8988T (cell line): ENCODE data around the gene SLPI.

Source experiments
- DNase-seq: peaks from one replicate; pipeline ENCODE4 v3.0.0; 2011

The SLPI gene

DNA sequence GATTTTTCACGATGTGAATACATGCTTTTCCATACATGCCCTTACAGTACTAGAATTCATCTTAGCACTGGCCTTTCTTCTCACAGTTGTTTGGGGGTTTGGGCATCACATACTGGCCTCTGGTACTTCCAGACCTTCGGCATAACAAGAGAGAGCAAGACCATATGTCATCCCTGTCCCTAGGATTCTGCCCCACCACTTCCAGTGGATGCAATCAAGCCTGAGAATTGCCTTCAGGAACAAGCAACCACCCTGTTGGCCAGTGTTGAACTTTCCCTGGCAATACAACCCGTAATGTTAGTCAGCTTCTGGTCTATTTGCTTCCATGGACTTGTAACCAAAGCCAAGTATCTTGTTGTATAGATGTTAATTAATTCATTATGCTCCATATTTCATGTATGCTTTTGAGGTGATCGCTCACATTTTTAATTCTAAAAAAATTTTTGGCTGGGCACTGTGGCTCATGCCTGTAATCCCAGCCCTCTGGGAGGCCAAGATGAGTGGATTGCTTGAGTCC is 15.4 kb upstream of the SLPI start:
- DNase-seq, result no peak

DNA sequence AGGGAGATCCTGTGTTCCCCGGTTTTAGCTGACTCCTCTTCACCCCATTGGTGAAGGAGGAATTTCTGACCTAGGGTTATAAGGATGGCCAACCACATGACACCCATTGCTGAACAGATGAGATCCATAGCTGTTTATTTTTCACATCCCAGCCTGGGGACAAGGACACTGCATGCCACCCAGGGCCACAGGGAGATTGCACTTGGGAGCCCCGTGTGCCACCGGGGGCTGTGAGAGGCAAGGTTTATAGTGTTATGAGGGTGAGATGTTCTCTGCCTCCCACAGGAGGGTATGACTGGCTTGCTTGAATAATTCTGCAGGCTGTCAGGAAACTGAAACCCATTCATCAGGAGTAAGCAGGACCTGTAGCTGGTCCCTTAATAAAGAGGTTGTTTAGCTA is 14.7 kb upstream of the SLPI start:
- DNase-seq, result no peak

DNA sequence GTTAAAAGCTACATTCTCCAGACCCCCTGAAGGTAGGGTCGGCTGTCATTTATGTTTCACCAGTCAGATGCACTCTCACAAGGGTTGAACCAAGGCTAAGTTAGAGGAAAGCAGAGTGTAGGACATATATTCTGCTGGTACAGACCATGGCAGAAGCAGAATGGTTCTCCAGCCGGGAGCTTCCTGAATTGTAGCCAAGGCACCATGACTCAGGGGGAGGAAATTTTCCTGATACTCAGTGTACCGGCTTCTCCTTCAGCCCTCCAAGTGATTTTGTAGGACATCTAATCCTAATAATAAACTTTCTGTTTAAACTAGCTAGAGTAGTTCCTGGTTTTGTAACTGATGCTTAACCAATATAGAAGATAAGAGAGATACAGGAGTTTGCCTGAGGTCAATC is 14.2 kb upstream of the SLPI start:
- no peak for DNase-seq

DNA sequence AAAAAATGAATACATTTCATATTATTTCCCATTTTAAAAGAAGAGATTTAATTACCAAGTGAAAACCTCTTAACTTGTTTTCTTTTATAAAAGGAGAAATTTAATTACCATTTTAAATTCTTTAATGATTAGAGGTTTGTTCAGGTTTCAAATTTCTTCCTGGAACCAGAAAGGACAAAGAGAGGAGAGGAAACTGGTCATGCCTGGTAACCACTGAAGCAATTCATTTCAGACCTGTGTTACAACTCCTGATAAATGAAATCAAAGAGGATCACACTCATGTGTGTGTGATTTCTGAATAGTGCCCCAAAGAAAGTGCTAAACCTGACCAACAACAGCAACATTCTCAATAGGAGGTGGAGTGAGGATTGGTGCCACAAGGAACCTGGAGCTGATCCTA is 12.6 kb upstream of the SLPI start:
- no peak for DNase-seq

DNA sequence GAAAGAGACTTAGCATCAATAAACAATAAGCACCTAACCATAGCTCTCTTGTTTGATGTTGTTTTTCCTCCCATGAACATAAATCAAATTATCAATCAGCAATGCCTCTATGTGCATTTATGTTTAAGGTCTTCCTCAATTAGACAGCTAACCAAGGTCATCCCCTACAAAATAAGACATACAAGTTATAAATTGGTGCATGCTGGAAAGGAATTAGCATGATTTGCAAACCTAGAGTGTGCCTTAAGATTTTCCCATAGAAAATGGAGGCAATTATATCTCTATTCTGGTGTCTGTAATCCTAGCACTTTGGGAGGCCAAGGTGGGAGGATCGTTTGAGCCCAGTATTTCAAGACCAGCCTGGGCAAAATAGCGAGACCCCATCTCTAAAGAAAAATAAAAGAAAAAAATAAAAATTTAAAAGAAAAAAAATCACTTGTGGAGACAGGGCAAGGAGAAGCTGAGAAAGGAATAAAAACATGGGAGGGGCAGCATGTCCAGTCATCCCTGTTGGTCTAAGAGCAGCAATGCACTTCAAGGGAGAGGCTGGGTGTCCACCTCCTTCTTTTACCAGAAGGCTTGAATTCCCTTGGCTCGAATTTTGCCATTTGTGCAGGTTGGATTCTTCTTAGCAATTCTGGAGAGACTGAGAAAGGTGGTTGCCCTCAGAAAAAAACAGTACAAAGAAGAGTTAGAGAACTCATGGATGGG is 9.3 kb upstream of the SLPI start:
- no peak for DNase-seq

DNA sequence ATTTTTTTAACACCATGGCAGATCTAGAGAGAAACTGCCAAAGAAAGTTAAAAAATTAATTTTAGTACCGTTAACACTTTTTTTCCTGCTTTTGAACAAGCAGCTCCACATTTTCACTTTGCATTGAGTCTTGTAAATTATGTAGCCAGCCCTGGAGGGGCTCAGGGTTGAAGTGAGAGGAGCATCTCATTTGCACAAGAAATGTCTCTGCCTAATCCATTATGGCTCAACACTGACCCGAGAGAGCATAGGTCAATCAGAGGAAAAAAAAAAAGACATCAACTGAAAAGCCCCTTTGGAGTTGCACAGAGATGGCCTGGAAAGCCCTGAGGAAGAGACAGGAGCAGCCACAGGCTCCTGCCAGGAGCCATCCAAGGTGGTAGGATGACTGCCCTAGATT is 4.3 kb upstream of the SLPI start:
- DNase-seq, result no peak

DNA sequence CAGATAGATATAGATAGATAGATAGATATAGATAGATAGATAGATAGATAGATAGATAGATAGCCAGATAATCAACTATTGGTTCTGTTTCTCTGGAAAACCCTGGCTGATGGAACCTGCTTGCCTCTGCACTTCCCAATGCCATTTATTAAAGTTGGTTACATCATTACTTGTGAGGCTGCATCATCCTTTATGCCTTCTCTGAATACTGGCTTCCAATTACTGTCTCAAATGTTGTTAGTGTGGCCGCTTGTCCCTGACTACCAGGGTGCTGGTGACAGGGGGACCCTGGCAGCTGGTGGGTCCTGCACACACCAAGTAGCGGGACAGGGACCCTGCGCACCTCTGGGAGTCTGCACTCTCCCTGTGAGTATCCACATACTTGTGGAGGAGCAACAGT is 3.9 kb upstream of the SLPI start:
- no peak for DNase-seq

DNA sequence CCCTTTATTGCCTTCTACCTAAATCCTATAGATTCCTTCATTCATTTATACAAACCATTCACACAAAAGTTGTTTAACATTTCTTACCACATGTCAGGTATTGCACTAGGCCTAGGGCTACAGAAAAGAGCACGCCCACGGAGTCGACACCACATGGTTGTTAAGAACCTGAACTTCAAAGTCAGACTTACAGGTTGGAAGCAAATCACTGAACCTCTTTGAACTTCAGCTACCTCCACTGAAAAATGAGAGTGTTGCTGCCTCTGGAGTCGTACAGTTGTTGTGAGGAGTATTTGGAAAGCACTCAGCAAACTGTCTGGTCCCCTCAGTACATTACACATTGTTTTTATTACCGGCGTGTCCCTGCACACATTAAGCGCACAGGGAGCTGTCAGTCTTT is 3.3 kb upstream of the SLPI start:
- no peak for DNase-seq

DNA sequence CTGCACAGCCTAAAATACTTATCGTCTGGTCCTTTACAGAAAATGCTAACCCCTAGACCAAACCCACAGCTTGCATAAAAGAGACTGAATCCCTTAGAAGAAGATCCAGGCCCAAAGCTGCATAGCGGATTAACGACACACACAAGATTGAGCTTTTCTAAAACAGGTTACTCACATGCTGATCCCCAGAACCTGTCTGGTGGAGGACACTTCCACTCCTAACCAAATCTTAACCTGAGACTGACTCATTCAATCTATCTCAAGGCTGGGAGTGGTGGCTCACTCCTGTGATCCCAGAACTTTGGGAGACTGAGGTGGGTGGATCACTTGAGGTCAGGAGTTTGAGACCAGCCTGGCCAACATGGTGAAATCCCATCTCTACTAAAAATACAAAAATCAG is 2.8 kb upstream of the SLPI start:
- no peak for DNase-seq

DNA sequence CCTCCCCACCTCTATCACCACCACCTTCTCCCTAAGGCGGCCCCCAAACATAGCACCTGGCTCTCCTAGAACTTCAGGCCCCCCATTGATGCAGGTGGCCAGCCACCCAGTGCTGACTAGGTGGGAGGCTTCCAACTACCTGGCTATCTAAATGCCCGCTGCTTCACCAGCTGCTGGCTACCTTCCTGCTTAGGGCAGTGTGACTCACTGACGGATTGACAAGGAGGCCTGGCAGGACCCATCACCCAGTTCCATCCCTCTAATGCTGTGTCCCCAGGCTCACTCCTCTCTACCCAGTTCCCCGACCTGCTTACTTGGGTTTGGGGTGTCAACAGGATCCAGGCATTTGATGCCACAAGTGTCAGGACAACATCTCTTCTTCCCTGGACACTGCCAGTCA is 1.1 kb downstream of the SLPI start:
- no peak for DNase-seq

DNA sequence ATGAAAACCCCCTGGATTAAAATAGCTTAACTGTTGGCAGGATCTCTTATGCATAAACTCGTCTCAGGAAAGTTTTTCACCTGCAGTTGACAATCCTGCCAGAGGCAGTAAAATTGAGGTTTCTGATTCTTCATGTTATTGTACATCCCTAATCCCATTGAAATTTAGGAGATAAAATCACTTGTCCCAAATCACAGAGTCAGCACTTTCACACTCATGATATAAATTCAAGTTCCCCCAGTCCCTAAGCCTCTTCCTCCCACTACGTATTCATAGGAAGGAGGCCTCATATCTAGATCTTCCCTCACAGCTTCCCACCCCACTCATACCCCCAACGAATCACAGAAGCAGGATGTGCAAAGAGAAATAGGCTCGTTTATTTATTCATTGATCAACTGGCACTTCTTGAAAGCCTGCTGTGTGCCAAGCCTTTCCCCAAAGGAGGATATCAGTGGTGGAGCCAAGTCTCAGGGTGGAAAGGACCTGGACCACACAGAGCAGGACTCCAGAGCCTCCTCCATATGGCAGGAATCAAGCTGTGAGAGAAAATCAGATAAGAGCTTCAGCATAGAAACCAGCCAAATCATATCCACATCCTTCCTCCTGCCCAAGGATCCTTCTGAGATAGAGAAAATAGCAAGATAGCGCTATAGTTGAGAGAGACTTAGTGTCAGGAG is 2.3 kb downstream of the SLPI start:
- no peak for DNase-seq

DNA sequence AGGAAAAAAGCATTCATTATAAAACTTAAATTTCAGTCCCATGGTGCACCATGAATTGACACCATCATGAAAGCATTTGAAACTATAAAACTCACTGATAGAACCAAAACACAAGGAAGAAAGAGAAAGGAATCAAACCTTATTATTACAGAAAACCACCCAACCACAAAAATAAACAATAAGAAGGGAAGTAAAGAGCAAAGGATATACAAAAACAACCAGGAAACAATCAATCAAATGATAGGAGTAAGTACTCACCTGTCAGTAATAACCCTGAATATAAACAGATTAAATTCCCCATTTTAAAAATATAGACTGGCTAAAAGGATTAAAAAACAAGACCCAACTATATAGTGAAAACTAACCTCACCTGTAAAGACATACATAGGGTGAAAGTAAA is 5.8 kb downstream of the SLPI start:
- DNase-seq, result no peak

DNA sequence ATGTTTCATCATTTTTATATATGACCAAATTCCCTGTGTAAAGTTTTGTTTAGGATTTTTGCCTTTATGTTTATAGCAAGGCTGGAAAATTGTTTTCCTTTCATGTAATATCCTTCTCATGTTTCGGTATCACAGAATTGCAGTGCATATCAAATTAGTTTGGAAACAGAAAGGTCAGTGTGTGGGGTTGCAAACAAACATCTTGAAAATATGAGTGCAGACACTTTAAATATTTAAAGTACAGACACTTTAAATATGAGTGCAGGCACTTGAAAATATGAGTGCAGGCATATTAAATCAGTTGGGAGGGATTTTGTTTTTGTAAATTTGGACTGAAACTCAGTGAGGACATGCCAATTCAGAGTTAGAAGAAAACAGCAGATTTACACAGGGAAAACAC is 6.5 kb downstream of the SLPI start:
- no peak for DNase-seq

DNA sequence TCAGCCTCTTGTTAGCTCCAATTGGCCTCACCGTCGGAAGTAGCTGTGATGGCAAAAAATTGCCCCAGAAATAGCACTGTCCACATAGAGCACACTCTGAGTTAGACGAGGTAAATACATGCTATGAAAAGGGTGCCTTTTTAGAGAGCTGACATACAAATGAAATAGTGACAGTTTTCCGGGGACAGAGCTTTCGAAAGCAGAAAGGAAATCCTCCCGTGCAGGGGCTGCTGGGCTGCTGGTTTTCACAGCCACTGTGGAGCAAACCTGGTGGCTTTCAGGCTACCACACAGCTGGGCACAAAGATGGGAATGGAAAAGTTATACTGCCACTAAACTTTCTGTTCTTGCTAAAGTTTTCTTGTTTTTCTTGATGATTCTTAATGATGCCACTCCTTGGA is 8.3 kb downstream of the SLPI start:
- DNase-seq, result no peak

DNA sequence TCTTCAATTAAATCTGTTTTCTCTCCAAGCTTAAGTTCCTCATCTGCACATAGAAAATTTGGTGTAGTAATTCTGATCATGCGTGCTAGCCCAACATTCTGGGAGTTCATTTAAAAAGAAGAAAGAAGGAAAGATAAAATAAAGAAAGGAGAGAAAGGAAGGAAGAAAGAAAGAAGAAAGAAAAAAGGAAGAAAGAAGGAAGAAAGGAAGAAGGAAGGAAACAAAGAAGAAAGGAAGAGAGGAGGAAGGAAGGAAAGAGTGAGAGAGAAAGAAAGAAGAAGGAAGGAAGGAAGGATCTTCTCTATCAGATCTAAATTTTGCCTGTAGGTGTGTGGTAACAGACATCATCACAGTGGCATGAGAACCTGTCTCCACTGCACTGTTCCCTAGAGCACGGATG is 16.2 kb downstream of the SLPI start:
- no peak for DNase-seq

DNA sequence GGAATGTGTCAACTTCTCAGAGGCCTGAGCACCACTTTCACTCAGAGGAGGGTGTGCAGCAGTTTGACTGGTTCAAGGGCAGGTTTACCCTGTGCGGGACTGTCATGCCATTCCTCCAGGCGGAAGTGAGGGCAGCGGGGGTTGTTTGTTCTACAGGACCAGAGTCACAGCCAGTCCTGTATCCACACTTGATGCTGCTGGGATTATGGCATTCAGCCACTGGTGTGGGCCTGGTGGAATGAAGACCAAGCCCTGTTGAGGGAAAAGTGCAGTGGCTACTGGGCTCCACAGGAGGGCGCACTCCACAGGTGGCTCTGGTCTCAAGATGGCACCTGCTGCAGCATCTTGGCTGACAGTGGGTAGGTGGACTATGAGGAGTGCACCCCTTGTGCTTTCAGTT is 18.4 kb downstream of the SLPI start:
- DNase-seq, result no peak

DNA sequence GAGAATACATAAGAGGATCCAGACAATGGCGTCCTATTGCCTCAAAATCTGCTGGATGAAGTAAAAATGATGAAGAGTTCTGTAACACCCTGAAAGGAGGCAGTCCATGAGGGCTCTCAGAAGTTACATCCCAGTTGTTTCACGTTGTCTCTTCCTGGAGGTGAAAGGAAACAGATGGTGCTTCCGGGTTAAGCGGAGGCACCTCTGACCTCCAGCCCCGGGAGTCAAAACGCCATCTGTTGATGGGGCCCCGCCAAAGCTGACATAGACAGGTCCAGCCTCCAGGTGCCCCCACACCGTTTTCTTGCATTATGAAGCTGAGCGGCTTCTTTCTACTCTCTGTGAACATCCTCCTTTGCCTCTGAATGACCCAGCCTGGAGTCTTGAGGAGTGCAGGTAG is 23.7 kb downstream of the SLPI start:
- no peak for DNase-seq

DNA sequence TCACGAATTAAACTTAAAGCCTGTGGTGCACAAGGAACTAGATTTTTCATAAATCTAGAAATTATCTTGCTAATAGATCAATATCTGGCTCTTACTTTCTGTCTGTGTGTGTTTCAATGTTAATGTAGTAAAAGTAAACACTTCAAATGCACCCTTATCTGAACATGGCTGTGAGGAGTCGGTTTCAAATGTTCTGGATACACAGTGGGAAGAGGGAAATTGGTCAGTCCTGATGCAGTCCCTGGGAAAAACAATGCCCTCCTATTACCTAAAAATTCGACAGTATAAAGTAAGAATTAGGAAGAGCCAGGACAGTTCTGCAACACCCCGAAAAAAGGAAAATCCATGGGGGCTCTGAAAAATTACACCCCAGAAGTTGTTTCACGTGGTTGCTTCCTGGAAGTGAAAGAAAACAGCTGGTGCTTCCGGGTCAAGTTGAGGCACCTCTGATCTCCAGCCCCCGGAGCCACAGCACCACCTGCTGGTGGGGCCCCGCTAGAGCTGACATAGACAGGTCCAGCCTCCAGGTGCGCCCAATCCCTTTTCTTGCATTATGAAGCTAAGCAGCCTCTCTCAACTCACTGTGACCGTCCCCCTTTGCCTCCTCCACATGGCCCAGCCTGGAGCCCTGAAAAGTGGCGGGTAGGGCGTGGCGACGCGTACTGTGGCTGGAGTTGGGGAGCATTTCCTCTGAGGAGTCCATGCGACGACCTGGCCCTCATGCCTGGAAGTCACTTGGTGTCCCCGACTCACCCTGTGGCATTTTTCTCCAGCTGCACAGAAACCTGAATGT is 24.9 kb downstream of the SLPI start:
- DNase-seq, result no peak

DNA sequence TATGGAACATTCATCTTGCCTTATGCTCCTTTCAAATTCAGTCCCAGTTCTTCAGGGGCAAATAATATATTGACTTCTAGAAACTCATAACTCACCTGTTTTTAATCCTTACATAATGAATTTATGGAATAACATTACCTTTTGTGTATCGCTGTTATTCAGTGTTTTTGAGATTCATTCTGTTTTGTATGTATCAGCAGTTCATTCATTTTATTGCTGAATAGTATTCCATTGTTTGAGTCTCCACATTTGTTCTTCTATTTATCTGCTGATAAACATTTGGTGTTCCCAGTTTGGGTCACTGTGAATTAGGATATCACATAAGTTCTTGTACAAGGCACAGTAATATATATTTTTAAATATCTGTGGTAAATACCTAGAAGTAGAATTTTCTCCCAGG is 28.1 kb downstream of the SLPI start:
- DNase-seq, result no peak

DNA sequence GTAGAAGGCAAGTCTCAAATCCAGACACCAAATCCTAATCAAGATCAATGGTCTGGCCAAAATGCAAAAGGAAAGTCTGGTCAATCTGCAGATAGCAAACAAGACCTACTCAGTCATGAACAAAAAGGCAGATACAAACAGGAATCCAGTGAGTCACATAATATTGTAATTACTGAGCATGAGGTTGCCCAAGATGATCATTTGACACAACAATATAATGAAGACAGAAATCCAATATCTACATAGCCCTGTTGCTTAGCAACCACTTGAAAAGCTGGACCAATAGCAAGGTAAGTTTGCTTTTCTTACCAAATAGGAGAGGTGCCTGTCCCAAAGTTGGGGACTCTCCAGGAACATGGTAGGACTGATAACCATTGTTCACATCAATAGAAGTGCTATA is 31.2 kb downstream of the SLPI start:
- no peak for DNase-seq

DNA sequence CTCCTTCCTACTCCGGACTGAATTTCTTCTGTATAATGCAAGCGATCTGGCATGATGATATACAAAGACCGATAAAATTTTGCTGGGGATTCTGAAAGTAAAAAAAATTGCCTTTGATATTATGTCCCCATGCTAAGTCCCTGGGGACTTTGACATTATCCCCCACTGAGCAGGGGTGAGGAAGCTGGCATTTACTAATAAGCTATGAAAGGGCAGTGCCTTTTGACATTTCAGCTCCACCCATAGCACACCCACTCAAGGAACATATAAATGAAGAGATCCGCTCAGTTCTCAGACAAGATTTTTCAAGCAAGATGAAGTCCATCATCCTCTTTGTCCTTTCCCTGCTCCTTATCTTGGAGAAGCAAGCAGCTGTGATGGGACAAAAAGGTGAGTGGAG is 33.3 kb downstream of the SLPI start, which contains the start of gene SEMG2:
Gene SEMG2 (plus strand): TSS at position 298 of the 400 bp plus-strand sequence. CDS start 17 bp downstream, at position 315.
- no peak for DNase-seq

DNA sequence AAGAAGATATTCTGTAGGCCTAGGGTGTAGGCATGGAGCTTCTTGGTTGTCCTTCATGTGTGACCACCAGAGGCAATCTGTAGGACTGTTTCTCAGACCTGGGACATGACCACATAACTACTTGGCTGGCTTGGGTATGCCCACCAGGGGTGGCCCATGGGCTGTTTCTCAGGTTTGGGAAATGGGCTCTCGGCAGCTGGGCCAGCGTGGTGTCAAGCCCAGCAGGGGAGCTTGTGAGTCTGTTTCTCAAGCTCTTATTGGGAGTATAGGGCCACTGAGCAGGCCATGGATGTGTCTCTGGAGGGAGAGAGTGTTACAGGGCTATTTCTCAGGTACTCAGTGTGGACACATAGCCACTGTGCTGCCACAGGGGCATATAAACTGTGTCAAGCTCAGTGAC is 35.7 kb downstream of the SLPI start:
- no peak for DNase-seq

DNA sequence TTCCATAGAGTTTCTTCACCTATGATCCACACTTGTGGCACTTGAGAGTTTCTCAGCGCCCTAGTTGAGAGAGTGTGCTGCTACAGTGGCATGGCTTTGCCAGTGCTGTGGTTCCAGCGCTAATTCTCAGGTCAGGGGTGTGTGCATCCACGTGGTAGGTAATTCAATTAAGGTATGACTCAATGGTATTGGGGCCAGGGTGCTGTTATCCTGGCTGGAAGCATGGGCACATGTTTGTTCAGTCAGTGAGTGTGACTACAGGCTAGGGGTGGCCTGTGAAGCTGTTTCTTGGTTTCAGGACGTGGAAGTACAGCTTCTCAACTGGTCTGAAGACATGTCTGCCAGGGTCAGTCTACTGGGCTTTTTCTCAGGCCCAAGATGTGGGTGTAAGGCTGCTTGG is 36.2 kb downstream of the SLPI start:
- DNase-seq, result no peak

DNA sequence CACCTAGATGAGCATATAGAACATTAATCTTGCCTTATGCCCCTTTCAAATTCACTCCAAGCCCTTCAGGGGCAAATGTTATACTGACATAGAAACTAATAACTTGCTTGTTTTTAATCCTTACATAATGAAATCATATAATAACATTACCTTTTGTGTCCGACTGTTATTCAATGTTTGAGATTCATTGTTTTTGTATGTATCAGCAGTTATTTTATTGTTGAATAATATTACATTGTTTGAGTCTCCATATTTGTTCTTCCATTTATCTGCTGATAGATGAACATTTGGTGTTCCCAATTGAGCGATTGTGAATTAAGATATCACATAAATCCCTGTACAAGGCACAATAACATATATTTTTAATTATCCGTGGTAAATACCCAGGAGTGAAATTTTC is 41.5 kb downstream of the SLPI start:
- no peak for DNase-seq
